ENCODE measurements around the gene MED27.

MED27 gene

DNA sequence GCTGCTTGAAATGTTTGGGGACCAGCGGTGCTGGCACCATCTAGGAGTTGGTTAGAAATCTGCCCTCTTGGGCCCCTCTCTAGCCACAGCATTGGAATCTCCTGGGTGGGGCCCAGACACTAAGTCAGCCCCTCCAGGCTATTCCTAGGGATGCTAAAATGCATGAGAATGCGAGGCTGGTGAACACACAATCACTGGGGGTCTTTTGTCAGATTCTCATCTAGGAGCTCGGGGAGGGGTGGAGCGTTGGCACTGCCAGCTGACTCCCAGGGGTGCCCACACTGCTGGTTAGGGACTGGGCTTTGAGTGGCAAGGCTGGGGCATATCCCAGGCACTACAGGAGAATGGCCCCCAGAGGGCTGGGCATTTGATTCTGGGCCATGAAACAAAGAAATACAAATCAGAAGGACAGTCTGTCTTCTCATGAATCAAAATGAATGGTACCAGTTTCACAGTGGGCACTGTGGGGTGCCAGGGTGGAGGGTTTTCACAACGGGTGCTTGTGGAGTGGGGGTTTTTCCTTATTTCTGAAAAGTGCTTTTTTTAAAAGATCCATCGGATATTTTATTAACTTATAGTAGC is 212.0 kb downstream of the MED27 start:
- DNase-seq (ENCODE audit: low read depth in 2 of 2, low spot score in 1 of 2), result no peak

DNA sequence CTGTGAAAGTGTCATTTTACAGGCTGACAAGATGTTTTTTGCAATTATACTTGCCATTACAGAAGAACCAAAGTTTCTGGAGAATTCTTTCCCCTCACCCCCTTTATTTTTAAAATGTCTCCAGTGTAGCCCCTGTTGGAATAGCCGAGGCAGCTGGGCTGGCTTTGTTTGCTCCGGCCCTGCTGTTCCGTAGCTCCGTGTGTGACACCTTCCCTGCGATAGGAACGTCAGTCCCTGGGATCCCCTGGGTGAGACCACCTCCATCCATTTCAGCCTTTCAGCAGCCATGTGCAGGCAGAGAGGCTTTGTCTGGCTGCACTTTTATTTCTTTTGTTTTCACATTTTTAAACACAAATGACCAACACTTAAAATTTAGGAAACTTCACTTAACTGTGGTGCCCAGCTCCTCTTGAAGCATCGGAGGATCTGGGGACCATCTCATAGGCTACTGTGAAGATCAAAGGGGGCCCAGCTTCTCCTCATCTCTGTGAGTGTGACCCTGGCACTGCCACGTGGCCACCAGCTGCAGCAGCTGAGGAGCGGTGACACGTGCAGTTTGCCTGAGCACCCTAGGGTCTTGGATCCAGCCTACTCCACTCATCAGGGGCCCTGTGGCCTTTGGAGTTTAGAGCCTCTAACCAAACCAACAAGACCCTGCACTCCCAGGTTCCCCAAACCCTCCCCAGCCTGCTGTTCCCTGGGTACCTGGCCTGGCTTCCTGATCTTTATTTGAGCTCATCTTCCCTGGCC is 214.0 kb downstream of the MED27 start:
- no peak for DNase-seq (ENCODE audit: low read depth in 2 of 2, low spot score in 1 of 2)

DNA sequence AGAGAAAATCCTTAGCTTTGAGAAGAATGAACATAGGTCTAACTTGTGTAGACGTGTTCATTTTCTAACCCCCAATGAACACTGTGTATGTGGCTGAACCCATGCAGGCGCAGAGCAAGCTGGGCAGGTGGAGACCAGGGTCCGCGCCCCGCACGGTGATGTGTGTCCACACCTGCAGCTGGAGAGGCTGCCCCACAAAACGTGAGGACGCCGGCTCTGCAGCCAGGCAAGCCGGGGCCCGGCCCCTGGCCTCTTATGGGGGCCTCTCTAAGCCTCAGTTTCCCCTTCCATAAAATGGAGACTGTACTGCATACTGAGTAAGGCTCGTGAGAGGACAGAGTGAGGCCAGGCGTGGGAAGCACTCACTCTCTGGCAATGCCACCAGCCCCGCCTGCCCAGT is 215.1 kb downstream of the MED27 start:
- no peak for DNase-seq (ENCODE audit: low read depth in 2 of 2, low spot score in 1 of 2)

DNA sequence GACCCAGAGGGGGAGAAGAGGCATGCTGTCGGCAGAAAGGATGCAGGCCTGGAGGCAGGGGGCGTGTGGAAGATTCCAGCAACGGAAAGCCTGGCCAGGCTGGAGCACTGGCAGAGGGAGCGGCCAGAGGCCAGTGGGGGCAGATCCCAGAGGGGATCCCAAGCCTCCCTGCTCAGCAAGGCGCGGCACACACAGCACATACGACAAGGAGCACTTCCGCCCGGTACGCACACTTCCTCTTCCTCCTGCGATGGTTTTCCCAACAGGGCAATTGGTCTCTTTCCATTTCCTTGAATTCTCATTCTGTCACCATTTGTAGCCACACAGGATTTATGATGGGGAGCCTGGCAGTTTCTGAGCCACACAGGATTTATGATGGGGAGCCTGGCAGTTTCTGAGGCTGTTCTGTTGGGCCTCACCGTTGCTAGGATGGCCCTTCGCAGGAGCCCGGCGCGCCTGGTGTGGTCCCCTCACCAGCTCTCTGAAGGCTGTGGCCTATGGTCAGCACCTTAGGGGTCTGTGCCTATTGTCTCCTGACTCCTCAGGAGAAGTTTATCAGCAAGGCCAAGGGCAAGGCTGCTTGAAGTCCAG is 216.3 kb downstream of the MED27 start:
- no peak for DNase-seq (ENCODE audit: low read depth in 2 of 2, low spot score in 1 of 2)

DNA sequence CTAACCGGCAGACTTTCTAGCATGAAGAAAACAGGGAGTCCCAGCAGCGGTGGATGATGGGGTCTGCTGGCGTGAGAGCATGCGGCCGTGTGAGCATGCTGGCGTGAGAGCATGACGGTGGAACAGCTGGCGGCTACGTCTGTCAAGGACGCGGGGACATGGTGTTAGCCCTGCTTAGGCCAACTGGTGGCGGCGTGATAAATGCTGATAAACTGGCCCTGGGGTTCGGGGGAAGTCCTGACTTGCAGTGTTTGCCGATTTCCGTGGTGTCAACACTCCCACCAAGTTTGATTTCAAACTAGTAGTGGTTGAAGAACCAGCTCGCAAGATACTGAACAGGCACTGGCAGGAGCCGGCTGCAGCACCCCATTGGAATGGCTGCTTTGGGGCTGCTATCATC is 217.4 kb downstream of the MED27 start:
- DNase-seq (ENCODE audit: low read depth in 2 of 2, low spot score in 1 of 2), result no peak

DNA sequence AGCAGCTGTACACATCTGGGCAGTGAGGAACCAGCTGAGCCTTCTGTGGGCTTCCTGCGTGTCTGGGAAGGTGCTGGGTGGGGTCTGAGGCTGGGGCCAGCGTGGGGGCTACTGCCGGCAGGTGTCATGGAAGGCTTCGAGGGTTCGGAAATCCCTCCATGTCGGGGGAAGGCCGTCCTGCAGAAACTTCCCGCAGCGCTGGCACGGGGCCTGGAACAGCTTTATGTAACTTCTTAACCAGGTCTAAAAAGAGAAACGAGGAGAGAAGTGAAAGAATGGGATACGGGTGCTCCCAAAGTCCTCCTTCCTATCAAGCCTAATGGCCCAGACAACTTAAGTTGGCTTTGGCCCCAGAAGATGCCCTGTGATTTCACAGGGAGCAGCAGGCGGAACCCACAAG is 219.2 kb downstream of the MED27 start:
- DNase-seq (ENCODE audit: low read depth in 2 of 2, low spot score in 1 of 2), result no peak

DNA sequence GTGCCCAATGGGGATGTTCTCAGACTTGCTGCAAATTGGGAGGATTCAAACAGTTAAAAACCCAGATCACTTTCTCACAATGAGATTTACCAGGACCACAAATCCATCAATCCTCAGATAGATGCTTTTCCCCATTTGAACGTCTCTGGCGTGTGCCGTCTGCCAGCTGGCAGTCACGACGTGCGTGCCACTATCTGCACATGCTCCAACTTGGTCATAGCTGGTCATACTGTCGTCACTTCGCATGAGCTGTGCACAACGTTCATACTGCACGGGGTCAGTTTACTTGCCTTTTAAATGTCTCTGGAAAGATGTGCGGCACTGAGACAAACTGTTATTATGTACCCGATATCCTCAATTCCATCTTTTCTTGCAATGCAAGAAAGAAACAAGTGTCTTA is 221.5 kb downstream of the MED27 start:
- DNase-seq (ENCODE audit: low read depth in 2 of 2, low spot score in 1 of 2), result no peak

DNA sequence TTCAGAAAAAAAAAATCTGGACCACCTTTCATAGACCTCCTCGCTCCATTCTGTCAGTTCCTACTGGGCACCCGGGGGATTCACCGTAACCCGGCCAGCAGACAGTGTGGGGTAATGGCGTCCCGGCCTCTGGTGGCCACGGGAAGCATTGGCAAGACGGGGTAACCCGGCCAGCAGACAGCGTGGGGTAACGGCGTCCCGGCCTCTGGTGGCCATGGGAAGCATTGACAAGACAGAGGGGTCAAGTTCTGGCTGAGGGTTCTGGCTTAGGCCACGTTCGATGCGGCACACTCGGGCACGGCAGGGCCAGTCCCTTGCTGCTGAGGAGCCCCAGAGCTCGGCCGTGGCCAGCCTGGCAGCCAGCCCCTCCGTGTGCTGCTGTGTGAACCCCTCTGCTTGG is 223.6 kb downstream of the MED27 start:
- DNase-seq (ENCODE audit: low read depth in 2 of 2, low spot score in 1 of 2), result no peak

DNA sequence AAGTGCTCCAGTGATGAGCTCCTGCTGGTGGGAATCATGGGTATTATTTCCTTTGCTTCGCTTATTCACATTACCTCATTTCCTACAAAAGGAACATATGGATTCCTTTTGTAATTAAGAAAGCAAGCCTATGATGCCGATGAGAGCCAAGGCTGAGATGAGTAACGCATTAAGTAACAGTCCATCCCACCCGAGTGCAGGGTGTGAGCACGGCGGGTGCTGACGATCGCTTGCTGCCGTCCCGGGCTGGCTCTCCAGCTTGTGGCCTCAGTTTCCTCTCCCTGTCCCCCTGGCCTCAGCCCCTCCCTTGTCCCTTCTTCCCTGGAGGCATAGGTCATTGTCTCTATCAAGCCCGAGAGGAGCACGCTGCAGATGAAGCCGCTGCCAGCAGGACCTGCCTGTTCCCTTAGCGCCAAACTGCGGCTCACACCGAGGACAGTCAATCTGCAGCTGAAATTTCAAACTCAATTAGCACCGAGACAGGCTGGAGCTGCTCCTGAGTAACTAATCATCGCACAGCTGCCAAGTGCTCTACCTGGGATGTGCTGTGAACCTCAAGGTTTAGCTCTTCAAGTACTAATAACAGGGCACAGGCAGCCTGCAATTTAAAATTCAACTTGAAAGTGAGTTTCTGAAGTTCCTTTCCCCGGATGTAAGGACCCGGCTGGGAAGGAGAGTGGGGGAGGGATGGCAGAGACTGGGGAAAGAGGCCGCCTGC is 224.6 kb downstream of the MED27 start:
- DNase-seq (ENCODE audit: low read depth in 2 of 2, low spot score in 1 of 2), result no peak

DNA sequence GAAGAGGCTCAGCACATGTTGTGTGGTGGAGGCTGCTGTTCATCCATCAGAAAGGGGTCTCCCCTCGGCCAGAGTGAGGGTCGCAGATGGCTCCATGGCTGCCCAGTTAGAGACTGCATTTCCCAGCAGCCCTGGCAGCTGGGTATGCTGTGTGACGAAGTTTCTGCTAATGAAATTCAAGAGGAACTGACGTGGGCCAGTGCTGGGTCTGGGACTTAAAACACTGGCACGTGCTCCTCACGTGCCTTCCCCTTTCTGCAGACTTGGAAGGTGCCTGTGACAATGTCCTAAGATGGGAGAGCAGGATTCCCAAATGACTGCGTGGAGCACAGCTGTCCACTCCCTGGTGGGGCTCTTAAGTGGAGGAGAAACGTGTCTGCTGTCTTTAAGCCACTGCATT is 225.3 kb downstream of the MED27 start:
- DNase-seq (ENCODE audit: low read depth in 2 of 2, low spot score in 1 of 2), result no peak

DNA sequence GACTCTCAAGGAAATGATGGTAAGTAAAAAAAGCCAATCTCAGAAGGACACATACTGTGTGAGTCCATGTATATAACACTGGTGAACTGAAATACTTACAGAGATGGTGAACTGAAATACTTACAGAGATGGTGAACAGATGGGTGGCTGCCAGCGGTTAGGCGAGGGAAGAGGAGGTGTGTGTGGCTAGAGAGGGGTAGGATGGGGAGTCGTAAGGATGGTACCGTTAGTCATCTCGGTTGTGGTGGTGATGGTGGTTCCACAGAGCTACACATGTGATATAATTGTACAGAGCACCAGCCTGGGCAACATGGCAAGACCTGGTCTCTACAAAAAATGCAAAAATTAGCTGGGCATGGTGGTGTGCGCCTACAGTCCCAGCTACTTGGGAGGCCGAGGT is 226.2 kb downstream of the MED27 start:
- DNase-seq (ENCODE audit: low read depth in 2 of 2, low spot score in 1 of 2), result no peak

DNA sequence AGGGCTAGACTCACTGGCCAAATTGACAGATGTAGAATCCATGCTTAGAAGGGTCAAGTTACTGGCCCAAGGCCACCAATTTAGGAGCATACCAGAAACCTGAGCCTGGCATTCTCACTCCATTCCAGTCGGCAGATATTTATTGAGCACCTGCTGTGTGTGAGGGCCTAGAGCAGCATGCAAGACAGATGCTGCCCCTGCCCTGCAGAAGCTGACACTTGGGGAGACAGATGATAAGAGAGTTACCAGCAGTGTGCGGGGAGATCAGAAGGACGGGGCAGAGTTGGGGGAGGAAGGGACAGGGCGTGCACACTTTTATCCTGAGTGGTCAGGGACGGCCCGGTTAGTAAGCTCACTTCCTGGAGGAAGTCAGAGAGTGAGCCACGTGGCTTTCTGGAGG is 228.3 kb downstream of the MED27 start:
- DNase-seq (ENCODE audit: low read depth in 2 of 2, low spot score in 1 of 2), result no peak

DNA sequence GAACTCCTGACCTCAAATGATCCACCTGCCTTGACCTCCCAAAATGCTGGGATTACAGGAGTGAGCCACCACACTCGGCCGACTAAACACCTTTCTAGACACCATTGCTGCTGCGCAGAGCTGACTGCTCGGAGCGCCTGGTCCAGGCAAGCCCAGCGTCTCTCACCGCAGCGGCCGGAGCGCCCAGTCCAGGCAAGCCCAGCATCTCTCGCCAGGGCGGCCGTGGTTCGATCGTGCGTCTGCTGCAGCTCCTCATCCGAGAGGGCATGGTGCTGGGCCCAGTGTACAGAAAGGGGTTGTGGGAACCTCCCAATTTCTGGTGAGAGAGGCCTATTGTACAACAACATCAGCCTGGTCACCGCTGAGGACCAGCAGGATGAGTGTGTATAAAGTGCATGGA is 230.3 kb downstream of the MED27 start:
- no peak for DNase-seq (ENCODE audit: low read depth in 2 of 2, low spot score in 1 of 2)

DNA sequence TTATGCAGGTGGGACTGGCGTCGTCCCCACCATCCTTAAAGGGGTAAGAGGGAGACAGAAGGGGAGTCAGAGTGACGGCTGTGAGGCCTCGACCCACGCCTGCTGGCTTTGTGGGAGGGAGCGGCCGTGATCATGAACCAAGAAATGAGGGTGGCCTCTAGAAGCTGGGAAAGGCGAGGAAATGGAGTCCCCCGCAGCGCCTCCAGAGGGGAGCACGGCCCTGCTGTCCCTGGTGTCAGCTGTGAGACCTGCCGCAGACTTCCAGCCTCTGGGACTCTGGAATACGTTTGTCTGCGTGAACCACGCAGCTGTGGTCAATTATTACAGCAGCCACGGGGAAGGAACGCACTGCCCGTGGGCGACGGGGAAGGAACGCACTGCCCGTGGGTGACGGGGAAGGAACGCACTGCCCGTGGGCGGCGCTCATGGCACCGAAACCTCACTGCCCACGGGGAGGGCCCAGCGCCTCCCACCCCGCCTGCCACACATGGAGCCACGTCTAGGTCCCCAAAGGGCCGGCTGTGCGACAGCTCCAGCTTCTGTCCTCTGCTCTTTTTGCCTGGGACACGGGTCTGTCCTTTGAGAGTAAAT is 231.0 kb downstream of the MED27 start:
- DNase-seq (ENCODE audit: low read depth in 2 of 2, low spot score in 1 of 2), result no peak

DNA sequence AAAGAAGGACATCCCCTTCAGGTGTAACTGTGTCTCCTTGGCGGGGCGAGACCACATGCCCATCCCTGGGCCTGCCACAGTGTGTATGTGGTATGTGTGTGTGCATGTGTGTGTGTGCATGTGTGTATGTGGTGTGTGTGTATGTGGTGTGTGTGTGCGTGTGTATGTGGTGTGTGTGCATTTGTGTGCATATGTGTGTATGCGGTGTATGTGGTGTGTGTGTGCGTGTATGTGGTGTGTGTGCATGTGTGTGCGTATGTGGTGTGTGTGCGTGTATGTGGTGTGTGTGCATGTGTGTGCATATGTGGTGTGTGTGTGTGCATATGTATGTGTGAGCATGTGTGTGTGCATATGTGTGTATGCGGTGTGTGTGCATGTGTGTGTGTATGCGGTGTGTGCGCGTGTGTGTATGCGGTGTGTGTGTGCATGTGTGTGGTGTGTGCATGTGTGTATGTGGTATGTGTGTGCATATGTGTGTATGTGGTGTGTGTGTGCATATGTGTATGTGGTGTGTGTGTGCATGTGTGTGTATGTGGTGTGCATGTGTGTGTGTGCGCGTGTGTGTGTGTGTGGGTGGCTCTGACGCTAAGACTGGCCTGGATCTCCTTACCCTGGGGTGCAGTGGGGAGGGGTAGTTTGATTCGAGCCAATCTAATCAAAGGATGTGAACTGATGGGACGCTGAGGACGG is 231.9 kb downstream of the MED27 start:
- DNase-seq (ENCODE audit: low read depth in 2 of 2, low spot score in 1 of 2), result no peak

DNA sequence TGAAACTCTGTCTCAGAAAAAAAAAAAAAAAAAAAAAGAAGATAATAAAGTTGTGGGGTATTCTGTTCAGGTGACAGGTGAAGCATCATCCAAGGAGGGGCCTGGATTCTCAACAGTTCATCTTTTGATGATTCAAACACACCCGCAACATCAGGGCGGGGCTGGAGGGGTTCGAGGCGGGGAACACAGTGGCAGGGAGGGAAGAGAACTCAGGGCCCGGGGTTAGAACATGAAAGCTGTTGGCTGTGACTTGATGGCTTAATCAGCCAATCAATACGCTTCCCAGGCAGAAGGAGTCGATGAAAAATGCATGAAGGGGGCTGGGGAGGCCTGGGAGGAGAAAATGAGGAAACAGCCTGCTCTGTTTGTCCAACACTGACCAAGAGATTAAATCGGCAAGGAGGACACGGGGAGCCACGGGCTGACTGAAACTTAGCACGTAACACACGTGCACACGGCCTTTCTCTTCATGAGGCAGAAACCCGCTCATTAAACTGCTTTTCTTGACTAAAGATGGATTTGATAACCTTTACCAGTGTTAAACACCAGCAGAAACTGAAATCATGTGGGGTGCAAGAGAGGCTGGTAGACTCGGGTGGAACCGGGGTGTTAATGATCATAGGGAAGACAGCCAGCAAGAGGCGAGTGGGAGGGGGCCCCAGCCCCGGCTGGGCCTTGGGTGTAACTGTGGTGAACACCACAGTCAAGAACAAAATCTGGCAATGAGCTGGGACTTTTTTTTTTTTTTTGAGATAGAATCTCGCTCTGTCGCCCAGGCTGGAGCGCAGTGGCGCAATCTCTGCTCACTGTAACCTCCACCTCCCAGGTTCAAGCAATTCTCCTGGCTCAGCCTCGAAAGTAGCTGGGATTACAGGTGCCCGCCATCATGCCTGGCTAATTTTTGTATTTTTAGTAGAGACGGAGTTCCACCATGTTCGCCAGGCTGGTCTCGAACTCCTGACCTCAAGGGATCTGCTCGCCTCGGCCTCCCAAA is 234.1 kb downstream of the MED27 start:
- DNase-seq (ENCODE audit: low read depth in 2 of 2, low spot score in 1 of 2), result no peak

DNA sequence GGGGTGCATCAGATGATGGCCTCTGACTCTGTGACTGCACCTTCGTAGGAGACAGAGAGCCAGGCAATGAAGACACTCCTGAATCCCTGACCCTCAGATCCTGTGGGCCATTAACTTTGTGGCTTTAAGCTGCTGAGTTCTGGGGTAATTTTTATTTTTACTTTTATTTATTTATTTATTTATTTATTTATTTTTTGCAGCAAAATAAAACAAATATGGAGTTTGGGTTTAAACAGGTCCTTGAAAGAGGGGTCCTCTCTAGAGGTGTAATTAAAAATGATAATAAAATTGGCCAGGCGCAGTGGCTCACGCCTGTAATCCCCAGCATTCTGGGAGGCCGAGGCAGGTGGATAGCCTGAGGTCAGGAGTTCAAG is 234.9 kb downstream of the MED27 start:
- no peak for DNase-seq (ENCODE audit: low read depth in 2 of 2, low spot score in 1 of 2)

DNA sequence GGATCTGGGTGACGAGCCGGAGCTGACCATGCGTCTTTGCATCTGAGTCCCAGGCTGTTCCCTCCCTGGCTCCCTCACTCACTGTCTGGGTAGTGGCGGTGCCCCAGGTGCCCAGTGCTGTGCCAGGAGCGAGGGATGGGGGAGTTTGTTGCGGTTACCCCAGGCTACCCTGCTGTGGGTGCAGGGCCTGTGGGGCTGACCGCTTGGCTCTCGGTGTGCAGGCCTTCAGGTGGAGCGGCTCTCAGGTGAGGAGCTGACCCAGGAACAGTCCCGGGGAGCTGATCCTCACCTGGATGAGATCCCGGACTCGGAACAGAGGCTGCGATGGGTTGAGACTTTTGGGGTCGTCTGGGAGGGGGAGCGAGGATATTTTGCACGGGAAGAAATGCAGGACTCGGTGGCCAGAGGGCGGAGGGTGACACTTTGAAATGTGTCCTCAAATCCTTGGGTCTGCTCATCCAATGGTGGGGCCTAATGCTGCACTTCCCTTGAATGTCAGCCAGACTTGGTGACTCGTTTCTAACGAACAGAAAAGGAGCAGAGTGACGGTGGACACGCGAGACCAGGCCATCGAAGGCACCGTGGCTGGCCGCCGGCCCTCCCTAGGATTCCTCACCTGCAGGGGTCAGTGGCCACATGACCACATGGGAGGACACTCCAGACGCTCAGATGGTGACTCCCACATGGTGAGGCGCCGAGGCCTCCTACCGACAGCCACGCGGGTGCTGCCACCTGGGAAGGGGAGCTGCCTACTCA is 235.5 kb downstream of the MED27 start:
- no peak for DNase-seq (ENCODE audit: low read depth in 2 of 2, low spot score in 1 of 2)

DNA sequence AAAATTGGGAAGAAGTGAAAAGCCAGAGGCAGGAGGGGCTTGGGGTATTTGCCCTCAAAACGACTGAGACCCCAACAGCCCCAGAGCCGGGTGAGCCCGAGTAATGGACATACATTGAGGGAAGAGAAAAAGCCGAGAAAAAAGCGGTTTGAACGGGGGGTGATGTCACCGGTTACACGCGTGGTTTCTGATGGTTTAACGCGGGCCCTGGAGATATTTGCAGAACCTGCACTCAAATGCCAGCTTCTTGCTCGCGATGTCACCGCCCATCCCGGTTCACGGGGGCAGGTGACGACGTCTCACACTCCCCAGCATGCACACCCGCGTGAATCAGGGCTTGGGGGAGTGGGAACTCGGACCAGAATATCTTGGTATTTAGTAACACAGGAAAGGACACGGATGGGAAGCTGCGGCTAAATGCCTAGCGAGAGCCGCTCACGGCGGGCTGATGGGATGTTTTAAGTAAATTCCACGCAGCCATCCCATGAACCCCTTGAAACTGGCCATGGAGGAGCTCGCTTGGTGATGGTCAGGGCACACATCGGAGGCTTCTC is 237.8 kb downstream of the MED27 start:
- DNase-seq (ENCODE audit: low read depth in 2 of 2, low spot score in 1 of 2), result no peak
